Measurements from ENCODE around the gene ZNF652. TPM values are rescaled to one million over a fixed set of nuclear protein-coding genes. Genes with fewer than 3 reads are reported as not detected.

Gene ZNF652
- total RNA-seq, 1 experiment from 2014 or later, result 18.2 TPM

- BruUV-seq (replicated peaks), result no TSS peak
- POLR2A ChIA-PET (ENCODE audit: unreplicated experiment), result no interaction called here
- CTCF ChIA-PET, result no interaction called here
- no peaks in the 10 kb centered on the region for H3K9me2 ChIP-seq (replicated peaks; ENCODE audit: low read length)
- H3K9me3 ChIP-seq (ENCODE audit: low read length), result no peaks in the 10 kb centered on the region
- no peak overlapping the region for H3K9ac ChIP-seq (ENCODE audit: low read length)
- intact Hi-C loops (cut with micrococcal nuclease), result no loop called here
- H4K20me1 ChIP-seq (ENCODE audit: low read length), result no peaks in the 10 kb centered on the region; the same call in 1 of the 2 replicates
- ATAC-seq (no peak), DNase-seq (no peak)
- H3K36me3 ChIP-seq (ENCODE audit: low read depth, low read length), result peaks cover 8% of the 10 kb centered on the region; the same call in 1 of the 2 replicates
- no peaks in the 10 kb centered on the region for H3K79me2 ChIP-seq (ENCODE audit: low read length)
- no peak overlapping the region for H3K27ac ChIP-seq (ENCODE audit: low read length)
- no peak overlapping the region for H2AFZ ChIP-seq (ENCODE audit: low read length)
- H3K4me3 ChIP-seq (ENCODE audit: low read length), result no peak overlapping the region
- no peaks in the 10 kb centered on the region for H3K27me3 ChIP-seq (ENCODE audit: low read length)
- TF ChIP-seq CTCF (conservative IDR thresholded peaks at IDR 0.05; ENCODE audit: low read depth, low read length) (no peak), EZH2 (IDR thresholded peaks at IDR 0.05; ENCODE audit: low read length, unreplicated experiment) (no peak), EZH2phosphoT487 (IDR thresholded peaks at IDR 0.05; ENCODE audit: borderline replicate concordance, low read length) (no peak)
- H3K4me2 ChIP-seq (ENCODE audit: low read length), result no peak overlapping the region
- no peaks in the 10 kb centered on the region for H3K4me1 ChIP-seq (ENCODE audit: insufficient read depth, low read length)
- no peaks in the 10 kb centered on the region for H3F3A ChIP-seq (ENCODE audit: low read length, unreplicated experiment)
Observed at GRCh38 chr17:49291929-49292328, 70.1 kb downstream of the ZNF652 start.

GRCh38 chr17:49290690-49291359 lies 71.2 kb downstream of the ZNF652 start:
- POLR2A ChIA-PET (ENCODE audit: unreplicated experiment), result no interaction called here
- H2AFZ ChIP-seq (ENCODE audit: low read length), result no peak overlapping the region
- DNase-seq (peak; percentile 69), ATAC-seq (peak; percentile 77)
- no peaks in the 10 kb centered on the region for H3K27me3 ChIP-seq (ENCODE audit: low read length)
- H4K20me1 ChIP-seq (ENCODE audit: low read length), result no peaks in the 10 kb centered on the region; the same call in 1 of the 2 replicates
- intact Hi-C loops (cut with micrococcal nuclease), result loop anchor here (1.0 kb wide), 1 partner anchor 111 kb away; no protein-coding TSS in a partner anchor
- H3K4me2 ChIP-seq (ENCODE audit: low read length), result no peak overlapping the region
- no peaks in the 10 kb centered on the region for H3K9me2 ChIP-seq (replicated peaks; ENCODE audit: low read length)
- CTCF ChIA-PET, result interaction anchor here (0.5 to 1.5 kb wide), 8 partner anchors 9 to 500 kb away, joined by 3 to 6 read pairs (median 3); no protein-coding TSS in a partner anchor
- no peaks in the 10 kb centered on the region for H3K4me1 ChIP-seq (ENCODE audit: insufficient read depth, low read length)
- no peak for TF ChIP-seq EZH2phosphoT487 (IDR thresholded peaks at IDR 0.05; ENCODE audit: borderline replicate concordance, low read length)
- TF ChIP-seq CTCF (conservative IDR thresholded peaks at IDR 0.05; ENCODE audit: low read depth, low read length), result peak; percentile 91
- H3K27ac ChIP-seq (ENCODE audit: low read length), result no peak overlapping the region
- H3F3A ChIP-seq (ENCODE audit: low read length, unreplicated experiment), result no peaks in the 10 kb centered on the region
- H3K9ac ChIP-seq (ENCODE audit: low read length), result no peak overlapping the region
- H3K9me3 ChIP-seq (ENCODE audit: low read length), result no peaks in the 10 kb centered on the region
- no peak overlapping the region for H3K4me3 ChIP-seq (ENCODE audit: low read length)
- H3K79me2 ChIP-seq (ENCODE audit: low read length), result no peaks in the 10 kb centered on the region
- BruUV-seq (replicated peaks), result no TSS peak
- peaks cover 6% of the 10 kb centered on the region; the same call in 1 of the 2 replicates for H3K36me3 ChIP-seq (ENCODE audit: low read depth, low read length)

GRCh38 chr17:49288388-49288787 lies 73.7 kb downstream of the ZNF652 start:
- Histone ChIP-seq H3K4me3 (ENCODE audit: low read length) (no peak overlapping the region), H3K27ac (ENCODE audit: low read length) (no peak overlapping the region), H2AFZ (ENCODE audit: low read length) (no peak overlapping the region), H3K79me2 (ENCODE audit: low read length) (no peaks in the 10 kb centered on the region), H4K20me1 (ENCODE audit: low read length) (no peaks in the 10 kb centered on the region; the same call in 1 of the 2 replicates), H3K36me3 (ENCODE audit: low read depth, low read length) (peaks cover 6% of the 10 kb centered on the region; the same call in 1 of the 2 replicates), H3F3A (ENCODE audit: low read length, unreplicated experiment) (no peaks in the 10 kb centered on the region), H3K27me3 (ENCODE audit: low read length) (no peaks in the 10 kb centered on the region), H3K4me2 (ENCODE audit: low read length) (no peak overlapping the region), H3K4me1 (ENCODE audit: insufficient read depth, low read length) (no peaks in the 10 kb centered on the region), H3K9me3 (ENCODE audit: low read length) (no peaks in the 10 kb centered on the region), H3K9me2 (replicated peaks; ENCODE audit: low read length) (no peaks in the 10 kb centered on the region), H3K9ac (ENCODE audit: low read length) (no peak overlapping the region)
- ATAC-seq (no peak), DNase-seq (no peak)
- CTCF ChIA-PET, result no interaction called here
- intact Hi-C loops (cut with micrococcal nuclease), result no loop called here
- TF ChIP-seq EZH2 (IDR thresholded peaks at IDR 0.05; ENCODE audit: low read length, unreplicated experiment) (no peak), CTCF (conservative IDR thresholded peaks at IDR 0.05; ENCODE audit: low read depth, low read length) (no peak), EZH2phosphoT487 (IDR thresholded peaks at IDR 0.05; ENCODE audit: borderline replicate concordance, low read length) (no peak)
- POLR2A ChIA-PET (ENCODE audit: unreplicated experiment), result no interaction called here
- BruUV-seq (replicated peaks), result no TSS peak
